Measurements from ENCODE around the gene IRX6. TPM values are rescaled to one million over a fixed set of nuclear protein-coding genes. Genes with fewer than 3 reads are reported as not detected.

The IRX6 gene
- total RNA-seq, 2 donors from 2014 or later, result 0.27 to 0.28 TPM

DNA sequence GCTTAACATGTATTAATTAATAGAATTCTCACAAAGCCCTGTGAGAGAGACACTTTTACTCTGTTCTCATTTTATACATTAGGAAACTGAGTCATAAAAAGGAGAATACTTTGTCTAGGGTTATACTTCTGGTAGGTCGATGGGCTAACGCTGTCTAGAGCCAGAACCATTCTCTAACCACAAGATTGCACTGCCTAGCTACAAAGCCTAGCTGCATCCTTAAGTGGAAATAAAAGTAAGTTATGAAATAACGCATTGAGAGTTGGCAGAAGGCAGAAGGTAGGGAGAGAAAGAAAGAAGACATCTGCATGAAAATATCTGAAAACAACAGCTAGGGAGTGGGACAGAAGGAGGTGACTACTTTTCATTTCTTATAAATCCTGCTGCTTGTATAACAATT lies 33.2 kb downstream of the IRX6 start:
- H3K4me3 ChIP-seq, result no peak overlapping the region
- no peaks in the 10 kb centered on the region for H3K36me3 ChIP-seq
- no peaks in the 10 kb centered on the region for H3K9me3 ChIP-seq
- no peak for TF ChIP-seq POLR2AphosphoS5 (IDR thresholded peaks at IDR 0.05)
- no peak for TF ChIP-seq POLR2A (IDR thresholded peaks at IDR 0.05)
- no peak overlapping the region for H3K27ac ChIP-seq
- H3K4me1 ChIP-seq (replicated peaks), result no peaks in the 10 kb centered on the region
- intact Hi-C loops (cut with DNase I), result no loop called here
- no peak for DNase-seq (ENCODE audit: low spot score)
- 70% methylated on average over 3 of the region's 3 CpGs for WGBS
- H3K27me3 ChIP-seq (replicated peaks; ENCODE audit: insufficient read depth), result no peaks in the 10 kb centered on the region

- WGBS, result 90% methylated on average over 2 of the region's 2 CpGs
- DNase-seq (ENCODE audit: low spot score), result no peak
- Histone ChIP-seq H3K27ac (no peak overlapping the region), H3K4me1 (replicated peaks) (no peaks in the 10 kb centered on the region), H3K27me3 (replicated peaks; ENCODE audit: insufficient read depth) (no peaks in the 10 kb centered on the region), H3K9me3 (no peaks in the 10 kb centered on the region), H3K4me3 (no peak overlapping the region), H3K36me3 (no peaks in the 10 kb centered on the region)
- intact Hi-C loops (cut with DNase I), result no loop called here
- TF ChIP-seq POLR2A (IDR thresholded peaks at IDR 0.05) (no peak), POLR2AphosphoS5 (IDR thresholded peaks at IDR 0.05) (no peak), CTCF (IDR thresholded peaks at IDR 0.05) (no peak)
Observed at GRCh38 chr16:55359946-55360345, 35.9 kb downstream of the IRX6 start.

DNA sequence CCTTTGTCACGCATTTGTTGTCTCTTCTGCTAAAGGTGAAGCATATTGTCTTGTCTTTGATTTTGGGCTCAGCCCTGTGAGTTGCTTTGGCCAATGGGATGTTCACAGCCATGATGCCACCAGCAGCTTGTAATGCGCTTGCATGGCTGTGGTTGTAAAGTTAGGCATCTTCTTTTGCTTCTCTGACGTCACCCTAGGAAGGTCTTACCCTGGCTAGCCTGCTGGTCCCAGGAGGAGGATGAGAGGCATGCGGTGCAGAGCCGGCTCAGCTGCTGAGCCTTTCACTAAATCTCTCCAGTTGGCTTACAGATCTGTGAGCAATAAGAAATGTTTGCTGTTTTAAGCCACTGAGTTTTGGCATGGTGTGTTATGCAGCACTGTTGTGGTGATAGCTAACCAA lies 40.8 kb downstream of the IRX6 start:
- no peak overlapping the region for H3K27ac ChIP-seq
- H3K36me3 ChIP-seq, result no peaks in the 10 kb centered on the region
- DNase-seq (ENCODE audit: low spot score), result no peak
- H3K9me3 ChIP-seq, result no peaks in the 10 kb centered on the region
- WGBS, result 85% methylated on average over 5 of the region's 5 CpGs
- no peaks in the 10 kb centered on the region for H3K27me3 ChIP-seq (replicated peaks; ENCODE audit: insufficient read depth)
- no peaks in the 10 kb centered on the region for H3K4me1 ChIP-seq (replicated peaks)
- intact Hi-C loops (cut with DNase I), result no loop called here
- TF ChIP-seq CTCF (IDR thresholded peaks at IDR 0.05) (no peak), POLR2A (IDR thresholded peaks at IDR 0.05) (no peak)
- H3K4me3 ChIP-seq, result no peak overlapping the region

DNA sequence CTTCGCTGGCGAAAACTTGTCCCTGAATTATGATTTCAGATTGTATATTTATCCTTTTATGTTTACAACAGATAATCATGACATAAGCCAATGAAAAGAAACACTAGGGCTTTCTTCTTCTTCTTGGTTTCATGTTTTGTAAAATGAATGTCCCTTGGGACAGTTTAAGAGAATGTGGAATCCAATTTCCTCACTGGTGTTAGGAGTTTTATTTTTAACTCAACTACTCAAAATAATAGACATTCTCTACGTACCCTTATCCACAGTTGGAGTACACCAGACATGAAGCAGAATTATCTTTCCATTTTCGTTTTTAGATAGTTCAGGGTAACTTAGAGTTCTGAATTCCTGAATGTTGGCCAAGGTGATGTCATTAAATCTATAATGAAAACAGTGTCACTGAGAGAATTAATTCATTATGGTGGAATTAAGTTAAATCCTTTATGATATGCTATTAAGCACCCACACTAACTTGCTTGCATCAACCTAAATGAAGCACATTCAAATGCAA lies 43.4 kb downstream of the IRX6 start:
- no peak overlapping the region for H3K27ac ChIP-seq
- no peak for DNase-seq (ENCODE audit: low spot score)
- 51% methylated on average over 4 of the region's 4 CpGs for WGBS
- no peaks in the 10 kb centered on the region for H3K9me3 ChIP-seq
- no peaks in the 10 kb centered on the region for H3K27me3 ChIP-seq (replicated peaks; ENCODE audit: insufficient read depth)
- H3K36me3 ChIP-seq, result no peaks in the 10 kb centered on the region
- H3K4me3 ChIP-seq, result no peak overlapping the region
- TF ChIP-seq POLR2A (IDR thresholded peaks at IDR 0.05) (no peak), POLR2AphosphoS5 (IDR thresholded peaks at IDR 0.05) (no peak), CTCF (IDR thresholded peaks at IDR 0.05) (no peak)
- H3K4me1 ChIP-seq (replicated peaks), result no peaks in the 10 kb centered on the region
- intact Hi-C loops (cut with DNase I), result no loop called here

- Histone ChIP-seq H3K27ac (no peak overlapping the region), H3K9me3 (no peaks in the 10 kb centered on the region), H3K27me3 (replicated peaks; ENCODE audit: insufficient read depth) (no peaks in the 10 kb centered on the region), H3K4me3 (no peak overlapping the region), H3K36me3 (no peaks in the 10 kb centered on the region), H3K4me1 (replicated peaks) (no peaks in the 10 kb centered on the region)
- TF ChIP-seq POLR2A (IDR thresholded peaks at IDR 0.05), result no peak
- no peak for TF ChIP-seq POLR2AphosphoS5 (IDR thresholded peaks at IDR 0.05)
- TF ChIP-seq CTCF (IDR thresholded peaks at IDR 0.05), result no peak
- 56% methylated on average over 4 of the region's 4 CpGs for WGBS
- no peak for DNase-seq (ENCODE audit: low spot score)
- intact Hi-C loops (cut with DNase I), result no loop called here
Observed at GRCh38 chr16:55367866-55368603, 44.0 kb downstream of the IRX6 start.
